Liver (tissue), 9 donors: Measurements from ENCODE around the gene FHIP2A. TPM values are rescaled to one million over a fixed set of nuclear protein-coding genes. Genes with fewer than 3 reads are reported as not detected.

ENCODE experiments used
- DNase-seq: peaks from one replicate; pipeline ENCODE4 v3.0.0-alpha.2; 2017; ENCODE audit warnings: low spot score
- H3K27ac ChIP-seq, 2 donors: one replicate each; pipeline ENCODE4 v1.7.0; 2013; ENCODE audit warnings: inconsistent platforms in 2 of 2, low read length in 2 of 2, control low read depth in 1 of 2, low read depth in 1 of 2, mild to moderate bottlenecking in 1 of 2
- H3K27me3 ChIP-seq, 4 donors: one replicate each; pipeline versions ENCODE4 v1.6.1 to v1.7.0; 2013; ENCODE audit warnings: low read length in 3 of 4, inconsistent platforms in 1 of 4, mild to moderate bottlenecking in 1 of 4, moderate library complexity in 1 of 4; ENCODE audit not compliant: control insufficient read depth in 4 of 4, insufficient read depth in 4 of 4
- H3K36me3 ChIP-seq, 4 donors: one replicate each; pipeline versions ENCODE4 v1.6.1 to v1.7.0; 2013; ENCODE audit warnings: low read length in 3 of 4, mild to moderate bottlenecking in 3 of 4, low read depth in 1 of 4, moderate library complexity in 1 of 4; ENCODE audit not compliant: control insufficient read depth in 4 of 4, insufficient read depth in 3 of 4
- H3K4me1 ChIP-seq, 4 donors: one replicate each; pipeline versions ENCODE4 v1.6.1 to v1.7.0; 2013; ENCODE audit warnings: low read length in 3 of 4, mild to moderate bottlenecking in 3 of 4, moderate library complexity in 1 of 4; ENCODE audit not compliant: control insufficient read depth in 4 of 4, insufficient read depth in 4 of 4
- H3K4me3 ChIP-seq, 3 donors: one replicate each; pipeline versions ENCODE4 v1.6.1 to v1.7.0; 2013; ENCODE audit warnings: low read length in 3 of 3, control low read depth in 1 of 3, low read depth in 1 of 3, mild to moderate bottlenecking in 1 of 3
- H3K9ac ChIP-seq, 2 donors: one replicate each; pipeline ENCODE4 v1.7.0; 2013; ENCODE audit warnings: low read length in 2 of 2, mild to moderate bottlenecking in 2 of 2, moderate library complexity in 2 of 2, control low read depth in 1 of 2, low read depth in 1 of 2
- H3K9me3 ChIP-seq, 4 donors: one replicate each; pipeline versions ENCODE4 v1.6.1 to v1.7.0; 2013; ENCODE audit warnings: low read length in 3 of 4; ENCODE audit not compliant: control insufficient read depth in 4 of 4
- ATF3 ChIP-seq: IDR thresholded peaks from 2 replicates; pipeline ENCODE4 v1.6.1; 2016; ENCODE audit warnings: antibody characterized with exemption
- EGR1 ChIP-seq, 2 donors: IDR thresholded peaks; 2 replicates each; pipeline ENCODE4 v1.6.1; 2016 to 2018; ENCODE audit warnings: antibody characterized with exemption in 2 of 2, low read depth in 2 of 2
- FOXA1 ChIP-seq: IDR thresholded peaks from 2 replicates; pipeline ENCODE4 v1.6.1; 2016; ENCODE audit warnings: antibody characterized with exemption
- FOXA2 ChIP-seq: IDR thresholded peaks from 2 replicates; pipeline ENCODE4 v1.6.1; 2016; ENCODE audit warnings: antibody characterized with exemption
- GABPA ChIP-seq, 2 donors: IDR thresholded peaks in 1 of 2; conservative IDR thresholded peaks in 1 of 2; 2 replicates each; pipeline ENCODE4 v1.6.1; 2016; ENCODE audit warnings: antibody characterized with exemption in 2 of 2, mild to moderate bottlenecking in 1 of 2, moderate library complexity in 1 of 2
- HNF4A ChIP-seq, 2 donors: conservative IDR thresholded peaks; 2 replicates each; pipeline ENCODE4 v1.6.1; 2016; ENCODE audit warnings: antibody characterized with exemption in 2 of 2, mild to moderate bottlenecking in 2 of 2
- HNF4G ChIP-seq: IDR thresholded peaks from 2 replicates; pipeline ENCODE4 v1.6.1; 2016; ENCODE audit warnings: antibody characterized with exemption
- JUND ChIP-seq, 2 donors: IDR thresholded peaks; 2 replicates each; pipeline ENCODE4 v1.6.1; 2016; ENCODE audit warnings: antibody characterized with exemption in 2 of 2
- NR2F2 ChIP-seq: IDR thresholded peaks from 2 replicates; pipeline ENCODE4 v1.6.1; 2016; ENCODE audit warnings: antibody characterized with exemption
- RAD21 ChIP-seq, 2 donors: IDR thresholded peaks; 2 replicates each; pipeline ENCODE4 v1.6.1; 2016; ENCODE audit warnings: antibody characterized with exemption in 2 of 2, mild to moderate bottlenecking in 2 of 2
- RXRA ChIP-seq, 2 donors: IDR thresholded peaks; 2 replicates each; pipeline ENCODE4 v1.6.1; 2017 to 2018; ENCODE audit warnings: antibody characterized with exemption in 2 of 2, mild to moderate bottlenecking in 1 of 2
- SP1 ChIP-seq: IDR thresholded peaks from 2 replicates; pipeline ENCODE4 v1.6.1; 2018; ENCODE audit warnings: antibody characterized with exemption, mild to moderate bottlenecking
- TAF1 ChIP-seq: conservative IDR thresholded peaks from 2 replicates; pipeline ENCODE4 v1.6.1; 2016; ENCODE audit warnings: antibody characterized with exemption, mild to moderate bottlenecking
- YY1 ChIP-seq: IDR thresholded peaks from 2 replicates; pipeline ENCODE4 v1.6.1; 2016; ENCODE audit warnings: antibody characterized with exemption, mild to moderate bottlenecking
- WGBS: extraction: QIAGEN DNeasy Blood & Tissue Kit; methylation state at CpG from one replicate; pipeline ENCODE4 v1.1.7; 2013; 5-methylcytosine and 5-hydroxymethylcytosine counted together
- polyA plus RNA-seq, 2 donors: library from polyadenylated mRNA; stranded (reverse) in 1 of 2; unstranded in 1 of 2; fragments of 200-250 nt in 1 of 2; fragments of >200 nt in 1 of 2; fragmentation: Nextera tagmentation in 1 of 2; extraction: Ambion mirVana in 1 of 2; gene quantifications; one replicate each; pipeline versions ENCODE4 v1.2.1 to v1.2.3, GENCODE V29; 2013 to 2015
- total RNA-seq, 2 donors: library from RNA; depleted of rRNA; stranded (reverse); fragments of >200 nt; gene quantifications; one replicate each; pipeline ENCODE4 v1.2.3, GENCODE V29; 2014
- TF ChIP-seq, protein P1 (sequence below): IDR thresholded peaks from 2 replicates; pipeline ENCODE4 v1.6.1; 2016; ENCODE audit warnings: antibody characterized with exemption
- TF ChIP-seq, protein P2 (sequence below): IDR thresholded peaks from 2 replicates; pipeline ENCODE4 v1.6.1; 2016; ENCODE audit warnings: antibody characterized with exemption, mild to moderate bottlenecking
- TF ChIP-seq, protein P3 (sequence below): fragments of 150-350 bp; IDR thresholded peaks from 2 replicates; pipeline ENCODE4 v1.5.1; 2017; ENCODE audit warnings: improper control_type of control experiment, low read depth, low read length; ENCODE audit not compliant: missing input control
- donor health status: healthy.
- donor health status: healthy.
- donor health status: healthy.
- donor health status: healthy.
- donor health status: healthy.

The FHIP2A gene
- total and polyA plus RNA-seq, 4 donors = 8.0 to 21.1 (median 13.3) TPM

GRCh38 chr10:114821915-114822443 is 399 bp downstream of the FHIP2A start:
- no peak for DNase-seq
- peak overlapping the region; percentile 87 to 95 for H3K27ac ChIP-seq
- peaks cover 7 to 30% (median 17%) of the 10 kb centered on the region in 4 donors for H3K4me1 ChIP-seq
- TF ChIP-seq FOXA2 (no peak), RAD21 (IDR thresholded peaks at IDR 0.05) (no peak), HNF4G (no peak), HNF4A (conservative IDR thresholded peaks at IDR 0.05) (no peak), JUND (IDR thresholded peaks at IDR 0.05) (no peak), SP1 (no peak), EGR1 (IDR thresholded peaks at IDR 0.05; ENCODE audit: low read depth in 2 of 2) (no peak), FOXA1 (no peak), RXRA (IDR thresholded peaks at IDR 0.05) (no peak), TAF1 (no peak)
- TF ChIP-seq, protein P1, sequence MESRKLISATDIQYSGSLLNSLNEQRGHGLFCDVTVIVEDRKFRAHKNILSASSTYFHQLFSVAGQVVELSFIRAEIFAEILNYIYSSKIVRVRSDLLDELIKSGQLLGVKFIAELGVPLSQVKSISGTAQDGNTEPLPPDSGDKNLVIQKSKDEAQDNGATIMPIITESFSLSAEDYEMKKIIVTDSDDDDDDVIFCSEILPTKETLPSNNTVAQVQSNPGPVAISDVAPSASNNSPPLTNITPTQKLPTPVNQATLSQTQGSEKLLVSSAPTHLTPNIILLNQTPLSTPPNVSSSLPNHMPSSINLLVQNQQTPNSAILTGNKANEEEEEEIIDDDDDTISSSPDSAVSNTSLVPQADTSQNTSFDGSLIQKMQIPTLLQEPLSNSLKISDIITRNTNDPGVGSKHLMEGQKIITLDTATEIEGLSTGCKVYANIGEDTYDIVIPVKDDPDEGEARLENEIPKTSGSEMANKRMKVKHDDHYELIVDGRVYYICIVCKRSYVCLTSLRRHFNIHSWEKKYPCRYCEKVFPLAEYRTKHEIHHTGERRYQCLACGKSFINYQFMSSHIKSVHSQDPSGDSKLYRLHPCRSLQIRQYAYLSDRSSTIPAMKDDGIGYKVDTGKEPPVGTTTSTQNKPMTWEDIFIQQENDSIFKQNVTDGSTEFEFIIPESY = no peak
- TF ChIP-seq, protein P2, sequence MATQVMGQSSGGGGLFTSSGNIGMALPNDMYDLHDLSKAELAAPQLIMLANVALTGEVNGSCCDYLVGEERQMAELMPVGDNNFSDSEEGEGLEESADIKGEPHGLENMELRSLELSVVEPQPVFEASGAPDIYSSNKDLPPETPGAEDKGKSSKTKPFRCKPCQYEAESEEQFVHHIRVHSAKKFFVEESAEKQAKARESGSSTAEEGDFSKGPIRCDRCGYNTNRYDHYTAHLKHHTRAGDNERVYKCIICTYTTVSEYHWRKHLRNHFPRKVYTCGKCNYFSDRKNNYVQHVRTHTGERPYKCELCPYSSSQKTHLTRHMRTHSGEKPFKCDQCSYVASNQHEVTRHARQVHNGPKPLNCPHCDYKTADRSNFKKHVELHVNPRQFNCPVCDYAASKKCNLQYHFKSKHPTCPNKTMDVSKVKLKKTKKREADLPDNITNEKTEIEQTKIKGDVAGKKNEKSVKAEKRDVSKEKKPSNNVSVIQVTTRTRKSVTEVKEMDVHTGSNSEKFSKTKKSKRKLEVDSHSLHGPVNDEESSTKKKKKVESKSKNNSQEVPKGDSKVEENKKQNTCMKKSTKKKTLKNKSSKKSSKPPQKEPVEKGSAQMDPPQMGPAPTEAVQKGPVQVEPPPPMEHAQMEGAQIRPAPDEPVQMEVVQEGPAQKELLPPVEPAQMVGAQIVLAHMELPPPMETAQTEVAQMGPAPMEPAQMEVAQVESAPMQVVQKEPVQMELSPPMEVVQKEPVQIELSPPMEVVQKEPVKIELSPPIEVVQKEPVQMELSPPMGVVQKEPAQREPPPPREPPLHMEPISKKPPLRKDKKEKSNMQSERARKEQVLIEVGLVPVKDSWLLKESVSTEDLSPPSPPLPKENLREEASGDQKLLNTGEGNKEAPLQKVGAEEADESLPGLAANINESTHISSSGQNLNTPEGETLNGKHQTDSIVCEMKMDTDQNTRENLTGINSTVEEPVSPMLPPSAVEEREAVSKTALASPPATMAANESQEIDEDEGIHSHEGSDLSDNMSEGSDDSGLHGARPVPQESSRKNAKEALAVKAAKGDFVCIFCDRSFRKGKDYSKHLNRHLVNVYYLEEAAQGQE = no peak
- TF ChIP-seq, protein P3, sequence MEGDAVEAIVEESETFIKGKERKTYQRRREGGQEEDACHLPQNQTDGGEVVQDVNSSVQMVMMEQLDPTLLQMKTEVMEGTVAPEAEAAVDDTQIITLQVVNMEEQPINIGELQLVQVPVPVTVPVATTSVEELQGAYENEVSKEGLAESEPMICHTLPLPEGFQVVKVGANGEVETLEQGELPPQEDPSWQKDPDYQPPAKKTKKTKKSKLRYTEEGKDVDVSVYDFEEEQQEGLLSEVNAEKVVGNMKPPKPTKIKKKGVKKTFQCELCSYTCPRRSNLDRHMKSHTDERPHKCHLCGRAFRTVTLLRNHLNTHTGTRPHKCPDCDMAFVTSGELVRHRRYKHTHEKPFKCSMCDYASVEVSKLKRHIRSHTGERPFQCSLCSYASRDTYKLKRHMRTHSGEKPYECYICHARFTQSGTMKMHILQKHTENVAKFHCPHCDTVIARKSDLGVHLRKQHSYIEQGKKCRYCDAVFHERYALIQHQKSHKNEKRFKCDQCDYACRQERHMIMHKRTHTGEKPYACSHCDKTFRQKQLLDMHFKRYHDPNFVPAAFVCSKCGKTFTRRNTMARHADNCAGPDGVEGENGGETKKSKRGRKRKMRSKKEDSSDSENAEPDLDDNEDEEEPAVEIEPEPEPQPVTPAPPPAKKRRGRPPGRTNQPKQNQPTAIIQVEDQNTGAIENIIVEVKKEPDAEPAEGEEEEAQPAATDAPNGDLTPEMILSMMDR = no peak
- peak overlapping the region; percentile 77 to 93 for H3K9ac ChIP-seq
- under 1% methylated on average over 60 of the region's 60 CpGs for WGBS
- no peaks in the 10 kb centered on the region for H3K36me3 ChIP-seq
- H3K4me3 ChIP-seq = peak overlapping the region; percentile 78 to 100 (median 84)
- H3K9me3 ChIP-seq = no peaks in the 10 kb centered on the region
- H3K27me3 ChIP-seq = no peaks in the 10 kb centered on the region

- peaks cover 8 to 30% (median 17%) of the 10 kb centered on the region in 4 donors for H3K4me1 ChIP-seq
- no peaks in the 10 kb centered on the region for H3K27me3 ChIP-seq
- no peaks in the 10 kb centered on the region for H3K36me3 ChIP-seq
- peak overlapping the region; percentile 87 to 95 for H3K27ac ChIP-seq
- WGBS = under 1% methylated on average over 22 of the region's 22 CpGs
- peak overlapping the region; percentile 78 to 100 (median 84) for H3K4me3 ChIP-seq
- H3K9ac ChIP-seq = peak overlapping the region; percentile 77 to 93
- no peaks in the 10 kb centered on the region for H3K9me3 ChIP-seq
- peak; percentile 67 for DNase-seq
- TF ChIP-seq, protein P2 = peak; percentile 31
- TF ChIP-seq HNF4A (conservative IDR thresholded peaks at IDR 0.05) = peak; percentile 29 to 32
- no peak for TF ChIP-seq GABPA (IDR thresholded peaks at IDR 0.05 in 1 of 2, conservative IDR thresholded peaks at IDR 0.05 in 1 of 2)
- peak in 1 of 2 donors; percentile 33 for TF ChIP-seq RAD21 (IDR thresholded peaks at IDR 0.05)
- no peak for TF ChIP-seq ATF3
- TF ChIP-seq NR2F2 = no peak
- peak; percentile 91 for TF ChIP-seq FOXA1
- TF ChIP-seq, protein P1 = peak; percentile 56
- TF ChIP-seq SP1 = peak; percentile 46
- TF ChIP-seq YY1 = peak; percentile 62
Measured at GRCh38 chr10:114822444-114823076, 980 bp downstream of the FHIP2A start.
